MM.1S (cell line): ENCODE measurements around the gene GRB10.

Experiments used
- CTCF ChIP-seq: fragments of 300-600 bp; sonication (generic); IDR thresholded peaks from 2 replicates; pipeline ENCODE4 v1.5.1; 2016; ENCODE audit warnings: antibody characterized with exemption, low read length, mixed read lengths
- EZH2phosphoT487 ChIP-seq: fragments of 300-600 bp; sonication (generic); IDR thresholded peaks from 2 replicates; pipeline ENCODE4 v1.6.1; 2018; ENCODE audit warnings: antibody characterized with exemption, low read length

GRCh38 chr7:50787825-50788224 is 5.1 kb upstream of the GRB10 start:
- TF ChIP-seq EZH2phosphoT487 (no peak), CTCF (no peak)
